WTC11 (cell line): ENCODE measurements around the gene DISC1. TPM values are rescaled to one million over a fixed set of nuclear protein-coding genes. Genes with fewer than 3 reads are reported as not detected.

Experiments used
- ATAC-seq: fragments of 200-7000 bp; cut with Tn5 transposase; 2 replicates; pipeline ENCODE4 v1.10.0; 2021; ENCODE audit warnings: mild to moderate bottlenecking, moderate library complexity
- CTCF ChIA-PET: fragments of 300-600 bp; sonication (Branson Sonifier 250); formaldehyde crosslinking; loops from one replicate; lab custom pipeline; 2021; ENCODE audit warnings: antibody characterized with exemption; lab: Charles Lee
- POLR2A ChIA-PET: fragments of 350-600 bp; sonication (Branson Sonifier 250); formaldehyde crosslinking; loops from one replicate; lab custom pipeline; 2021; ENCODE audit warnings: antibody characterized with exemption; lab: Charles Lee
- DNase-seq: peaks from one replicate; pipeline ENCODE4 v3.0.0; 2021; ENCODE audit warnings: low spot score
- H3K27ac Mint-ChIP-seq: 2 replicates; pipeline ENCODE4 v1.8.0; 2021; ENCODE audit warnings: mixed read lengths
- H3K27me3 Mint-ChIP-seq: 2 replicates; pipeline ENCODE4 v1.8.0; 2021; ENCODE audit warnings: low read depth, mild to moderate bottlenecking, moderate library complexity, mixed read lengths
- H3K36me3 Mint-ChIP-seq: 2 replicates; pipeline ENCODE4 v1.8.0; 2021; ENCODE audit warnings: mixed read lengths
- H3K4me1 Mint-ChIP-seq: 2 replicates; pipeline ENCODE4 v1.8.0; 2022; ENCODE audit warnings: mixed read lengths
- H3K4me3 Mint-ChIP-seq: 2 replicates; pipeline ENCODE4 v1.8.0; 2021; ENCODE audit warnings: mild to moderate bottlenecking, moderate library complexity, mixed read lengths
- H3K9me3 Mint-ChIP-seq: 2 replicates; pipeline ENCODE4 v1.8.0; 2021; ENCODE audit warnings: mixed read lengths
- ATF1 ChIP-seq: sonication (generic); formaldehyde crosslinking; IDR thresholded peaks from 2 replicates; pipeline ENCODE4 v1.8.1; 2023; ENCODE audit warnings: mild to moderate bottlenecking, moderate library complexity, missing genetic modification reagents
- GABPB1 ChIP-seq: sonication (generic); formaldehyde crosslinking; IDR thresholded peaks from 2 replicates; pipeline ENCODE4 v1.8.1; 2023; ENCODE audit warnings: mild to moderate bottlenecking, missing genetic modification reagents
- GTF2I ChIP-seq: fragments of 250-450 bp; sonication (Bioruptor Pico); conservative IDR thresholded peaks from 2 replicates; pipeline ENCODE4 v1.4.0; 2021; ENCODE audit warnings: mild to moderate bottlenecking
- MXD4 ChIP-seq: fragments of 250-450 bp; sonication (Bioruptor Pico); IDR thresholded peaks from 2 replicates; pipeline ENCODE4 v1.8.0; 2021; ENCODE audit warnings: mild to moderate bottlenecking, moderate library complexity, borderline replicate concordance
- NFATC4 ChIP-seq: fragments of 250-450 bp; sonication (Bioruptor Pico); IDR thresholded peaks from 2 replicates; pipeline ENCODE4 v1.9.0; 2021; ENCODE audit warnings: mild to moderate bottlenecking
- NFYB ChIP-seq: sonication (generic); formaldehyde crosslinking; conservative IDR thresholded peaks from 2 replicates; pipeline ENCODE4 v1.8.0; 2022; ENCODE audit warnings: low read depth, missing genetic modification reagents
- NR1H2 ChIP-seq: sonication (generic); formaldehyde crosslinking; IDR thresholded peaks from 2 replicates; pipeline ENCODE4 v1.9.0; 2021; ENCODE audit warnings: mild to moderate bottlenecking, moderate library complexity, missing genetic modification reagents
- SMAD4 ChIP-seq: sonication (generic); formaldehyde crosslinking; IDR thresholded peaks from 2 replicates; pipeline ENCODE4 v1.8.0; 2022; ENCODE audit warnings: mild to moderate bottlenecking, missing genetic modification reagents
- SP1 ChIP-seq: sonication (generic); formaldehyde crosslinking; conservative IDR thresholded peaks from 2 replicates; pipeline ENCODE4 v1.8.1; 2022; ENCODE audit warnings: missing genetic modification reagents
- ZNF138 ChIP-seq: sonication (generic); formaldehyde crosslinking; conservative IDR thresholded peaks from 2 replicates; pipeline ENCODE4 v1.8.1; 2022; ENCODE audit warnings: mild to moderate bottlenecking, moderate library complexity, missing genetic modification reagents
- ZNF219 ChIP-seq: sonication (generic); formaldehyde crosslinking; IDR thresholded peaks from 2 replicates; pipeline ENCODE4 v1.8.0; 2023; ENCODE audit warnings: missing genetic modification reagents, mild to moderate bottlenecking, borderline replicate concordance
- ZNF317 ChIP-seq: sonication (generic); formaldehyde crosslinking; IDR thresholded peaks from 2 replicates; pipeline ENCODE4 v1.8.1; 2023; ENCODE audit warnings: low read depth, mild to moderate bottlenecking, moderate library complexity, missing genetic modification reagents, borderline replicate concordance
- total RNA-seq: library from RNA; stranded (reverse); gene quantifications from 3 replicates; pipeline ENCODE4 v1.2.3, GENCODE V29; 2021
- TF ChIP-seq, protein P1 (sequence below): sonication (generic); formaldehyde crosslinking; IDR thresholded peaks from 2 replicates; pipeline ENCODE4 v1.8.1; 2023; ENCODE audit warnings: mild to moderate bottlenecking, moderate library complexity, missing genetic modification reagents
- TF ChIP-seq, protein P2 (sequence below): sonication (generic); formaldehyde crosslinking; IDR thresholded peaks from 2 replicates; pipeline ENCODE4 v1.8.0; 2022; ENCODE audit warnings: mild to moderate bottlenecking, missing genetic modification reagents
- TF ChIP-seq, protein P3 (sequence below): sonication (generic); formaldehyde crosslinking; IDR thresholded peaks from 2 replicates; pipeline ENCODE4 v1.8.1; 2022; ENCODE audit warnings: low read depth, mild to moderate bottlenecking, moderate library complexity, missing genetic modification reagents, borderline replicate concordance
- TF ChIP-seq, protein P4 (sequence below): fragments of 250-450 bp; sonication (Bioruptor Pico); IDR thresholded peaks from 2 replicates; pipeline ENCODE4 v2.1.2; 2022; ENCODE audit warnings: mild to moderate bottlenecking, moderate library complexity
- TF ChIP-seq, protein P5 (sequence below): sonication (generic); formaldehyde crosslinking; conservative IDR thresholded peaks from 2 replicates; pipeline ENCODE4 v1.8.1; 2022; ENCODE audit warnings: mild to moderate bottlenecking, missing genetic modification reagents
- TF ChIP-seq, protein P6 (sequence below): sonication (generic); formaldehyde crosslinking; IDR thresholded peaks from 2 replicates; pipeline ENCODE4 v1.8.1; 2023; ENCODE audit warnings: mild to moderate bottlenecking, missing genetic modification reagents, moderate library complexity

Gene DISC1
- total RNA-seq, 1 experiment from 2014 or later: 5.5 TPM

DNA sequence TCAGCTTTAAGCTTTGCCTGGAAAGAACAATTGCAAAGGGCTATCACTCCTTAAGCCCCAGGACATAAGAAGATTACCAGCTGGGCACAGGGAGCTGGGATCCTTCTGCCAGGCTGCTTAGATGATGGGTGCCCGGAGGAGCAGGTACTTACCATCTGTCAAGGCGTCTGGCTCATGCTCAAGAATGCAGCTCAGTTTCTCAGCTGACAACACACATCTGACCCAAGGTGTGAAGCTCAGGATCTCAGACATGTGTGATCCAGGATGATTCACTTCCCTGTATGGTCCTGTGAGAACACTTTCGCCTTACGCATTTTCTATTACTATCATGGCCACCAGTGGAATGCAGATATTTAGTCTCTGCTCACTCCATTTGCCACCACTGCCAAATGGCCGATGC lies 14.7 kb upstream of the DISC1 start:
- no peak for TF ChIP-seq ZNF219 (CRISPR knock-in tag)
- no peak for TF ChIP-seq SMAD4 (CRISPR knock-in tag)
- TF ChIP-seq GTF2I (CRISPR knock-in tag): no peak
- TF ChIP-seq, protein P1, sequence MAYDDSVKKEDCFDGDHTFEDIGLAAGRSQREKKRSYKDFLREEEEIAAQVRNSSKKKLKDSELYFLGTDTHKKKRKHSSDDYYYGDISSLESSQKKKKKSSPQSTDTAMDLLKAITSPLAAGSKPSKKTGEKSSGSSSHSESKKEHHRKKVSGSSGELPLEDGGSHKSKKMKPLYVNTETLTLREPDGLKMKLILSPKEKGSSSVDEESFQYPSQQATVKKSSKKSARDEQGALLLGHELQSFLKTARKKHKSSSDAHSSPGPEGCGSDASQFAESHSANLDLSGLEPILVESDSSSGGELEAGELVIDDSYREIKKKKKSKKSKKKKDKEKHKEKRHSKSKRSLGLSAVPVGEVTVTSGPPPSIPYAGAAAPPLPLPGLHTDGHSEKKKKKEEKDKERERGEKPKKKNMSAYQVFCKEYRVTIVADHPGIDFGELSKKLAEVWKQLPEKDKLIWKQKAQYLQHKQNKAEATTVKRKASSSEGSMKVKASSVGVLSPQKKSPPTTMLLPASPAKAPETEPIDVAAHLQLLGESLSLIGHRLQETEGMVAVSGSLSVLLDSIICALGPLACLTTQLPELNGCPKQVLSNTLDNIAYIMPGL: no peak
- TF ChIP-seq NFATC4 (CRISPR knock-in tag): no peak
- no peak for TF ChIP-seq ZNF317
- TF ChIP-seq ZNF138: no peak
- TF ChIP-seq, protein P2, sequence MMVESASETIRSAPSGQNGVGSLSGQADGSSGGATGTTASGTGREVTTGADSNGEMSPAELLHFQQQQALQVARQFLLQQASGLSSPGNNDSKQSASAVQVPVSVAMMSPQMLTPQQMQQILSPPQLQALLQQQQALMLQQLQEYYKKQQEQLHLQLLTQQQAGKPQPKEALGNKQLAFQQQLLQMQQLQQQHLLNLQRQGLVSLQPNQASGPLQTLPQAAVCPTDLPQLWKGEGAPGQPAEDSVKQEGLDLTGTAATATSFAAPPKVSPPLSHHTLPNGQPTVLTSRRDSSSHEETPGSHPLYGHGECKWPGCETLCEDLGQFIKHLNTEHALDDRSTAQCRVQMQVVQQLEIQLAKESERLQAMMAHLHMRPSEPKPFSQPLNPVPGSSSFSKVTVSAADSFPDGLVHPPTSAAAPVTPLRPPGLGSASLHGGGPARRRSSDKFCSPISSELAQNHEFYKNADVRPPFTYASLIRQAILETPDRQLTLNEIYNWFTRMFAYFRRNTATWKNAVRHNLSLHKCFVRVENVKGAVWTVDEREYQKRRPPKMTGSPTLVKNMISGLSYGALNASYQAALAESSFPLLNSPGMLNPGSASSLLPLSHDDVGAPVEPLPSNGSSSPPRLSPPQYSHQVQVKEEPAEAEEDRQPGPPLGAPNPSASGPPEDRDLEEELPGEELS (CRISPR knock-in tag): no peak
- no peak for TF ChIP-seq NR1H2 (CRISPR knock-in tag)
- TF ChIP-seq, protein P3, sequence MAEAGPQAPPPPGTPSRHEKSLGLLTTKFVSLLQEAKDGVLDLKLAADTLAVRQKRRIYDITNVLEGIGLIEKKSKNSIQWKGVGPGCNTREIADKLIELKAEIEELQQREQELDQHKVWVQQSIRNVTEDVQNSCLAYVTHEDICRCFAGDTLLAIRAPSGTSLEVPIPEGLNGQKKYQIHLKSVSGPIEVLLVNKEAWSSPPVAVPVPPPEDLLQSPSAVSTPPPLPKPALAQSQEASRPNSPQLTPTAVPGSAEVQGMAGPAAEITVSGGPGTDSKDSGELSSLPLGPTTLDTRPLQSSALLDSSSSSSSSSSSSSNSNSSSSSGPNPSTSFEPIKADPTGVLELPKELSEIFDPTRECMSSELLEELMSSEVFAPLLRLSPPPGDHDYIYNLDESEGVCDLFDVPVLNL (CRISPR knock-in tag): no peak
- TF ChIP-seq GABPB1 (CRISPR knock-in tag): no peak
- TF ChIP-seq, all 79 proteins: peak for 0
- Mint-ChIP-seq H3K27me3 (peaks cover 51% of the 10 kb centered on the region), H3K27ac (no peak overlapping the region), H3K9me3 (peaks cover 10% of the 10 kb centered on the region), H3K4me1 (no peaks in the 10 kb centered on the region), H3K36me3 (no peaks in the 10 kb centered on the region), H3K4me3 (no peak overlapping the region)
- ATAC-seq (no peak), DNase-seq (no peak)
- ChIA-PET POLR2A (no interaction called here), CTCF (no interaction called here)

DNA sequence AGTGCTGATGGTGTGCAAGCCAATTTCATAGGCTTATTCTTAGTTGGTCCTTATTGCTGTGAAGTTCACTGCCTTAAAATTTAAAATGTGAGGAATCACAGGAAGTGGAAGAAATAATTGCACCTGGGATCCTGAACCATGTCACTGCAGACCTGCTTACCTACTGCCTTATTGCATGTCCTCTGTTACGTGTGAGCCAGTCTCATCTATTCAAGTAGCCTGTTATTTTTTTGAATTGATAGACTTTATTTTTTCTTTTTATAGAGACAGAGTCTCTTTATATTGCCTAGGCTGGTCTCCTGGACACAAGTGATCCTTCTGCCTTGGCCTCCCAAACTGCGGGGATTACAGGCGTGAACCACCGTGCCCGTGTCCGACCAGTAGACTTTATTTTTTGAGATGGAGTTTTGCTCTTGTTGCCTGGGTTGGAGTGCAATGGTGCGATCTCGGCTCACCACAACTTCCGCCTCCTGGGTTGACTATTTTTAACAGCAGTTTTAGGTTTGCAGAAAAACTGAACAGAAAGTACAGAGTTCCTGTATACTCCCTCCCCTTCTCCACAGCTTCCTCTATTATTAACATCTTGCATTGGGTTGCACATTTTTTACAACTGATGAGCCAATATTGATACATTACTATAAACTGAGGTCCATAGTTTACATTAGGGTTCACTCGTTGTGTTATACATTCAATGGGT lies 14.0 kb upstream of the DISC1 start:
- Mint-ChIP-seq H3K4me1 (no peaks in the 10 kb centered on the region), H3K27me3 (peaks cover 50% of the 10 kb centered on the region), H3K36me3 (no peaks in the 10 kb centered on the region), H3K4me3 (no peak overlapping the region), H3K9me3 (peaks cover 10% of the 10 kb centered on the region), H3K27ac (no peak overlapping the region)
- no peak for TF ChIP-seq NFYB (CRISPR knock-in tag)
- no peak for TF ChIP-seq SMAD4 (CRISPR knock-in tag)
- TF ChIP-seq, protein P4, sequence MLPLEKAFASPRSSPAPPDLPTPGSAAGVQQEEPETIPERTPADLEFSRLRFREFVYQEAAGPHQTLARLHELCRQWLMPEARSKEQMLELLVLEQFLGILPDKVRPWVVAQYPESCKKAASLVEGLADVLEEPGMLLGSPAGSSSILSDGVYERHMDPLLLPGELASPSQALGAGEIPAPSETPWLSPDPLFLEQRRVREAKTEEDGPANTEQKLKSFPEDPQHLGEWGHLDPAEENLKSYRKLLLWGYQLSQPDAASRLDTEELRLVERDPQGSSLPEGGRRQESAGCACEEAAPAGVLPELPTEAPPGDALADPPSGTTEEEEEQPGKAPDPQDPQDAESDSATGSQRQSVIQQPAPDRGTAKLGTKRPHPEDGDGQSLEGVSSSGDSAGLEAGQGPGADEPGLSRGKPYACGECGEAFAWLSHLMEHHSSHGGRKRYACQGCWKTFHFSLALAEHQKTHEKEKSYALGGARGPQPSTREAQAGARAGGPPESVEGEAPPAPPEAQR (CRISPR knock-in tag): no peak
- no peak for TF ChIP-seq MXD4 (CRISPR knock-in tag)
- TF ChIP-seq GTF2I (CRISPR knock-in tag): no peak
- no peak for TF ChIP-seq SP1 (CRISPR knock-in tag)
- TF ChIP-seq, protein P5, sequence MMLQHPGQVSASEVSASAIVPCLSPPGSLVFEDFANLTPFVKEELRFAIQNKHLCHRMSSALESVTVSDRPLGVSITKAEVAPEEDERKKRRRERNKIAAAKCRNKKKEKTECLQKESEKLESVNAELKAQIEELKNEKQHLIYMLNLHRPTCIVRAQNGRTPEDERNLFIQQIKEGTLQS (CRISPR knock-in tag): no peak
- no peak for TF ChIP-seq ATF1 (CRISPR knock-in tag)
- TF ChIP-seq, protein P6, sequence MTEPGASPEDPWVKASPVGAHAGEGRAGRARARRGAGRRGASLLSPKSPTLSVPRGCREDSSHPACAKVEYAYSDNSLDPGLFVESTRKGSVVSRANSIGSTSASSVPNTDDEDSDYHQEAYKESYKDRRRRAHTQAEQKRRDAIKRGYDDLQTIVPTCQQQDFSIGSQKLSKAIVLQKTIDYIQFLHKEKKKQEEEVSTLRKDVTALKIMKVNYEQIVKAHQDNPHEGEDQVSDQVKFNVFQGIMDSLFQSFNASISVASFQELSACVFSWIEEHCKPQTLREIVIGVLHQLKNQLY (CRISPR knock-in tag): no peak
- TF ChIP-seq, protein P2 (CRISPR knock-in tag): no peak
- ChIA-PET CTCF (no interaction called here), POLR2A (no interaction called here)
- DNase-seq: no peak
- ATAC-seq: no peak
